HG02840 (cell line): ENCODE measurements around the gene LRRTM4.
A peak's percentile ranks its signal among the peaks of the same experiment; 100 is the strongest.

ENCODE experiments used
- ATAC-seq: cut with Tn5 transposase; IDR thresholded peaks from one replicate; pipeline ENCODE4 v1.9.1; 2021; ENCODE audit warnings: mild to moderate bottlenecking, moderate library complexity, moderate number of reproducible peaks; ENCODE audit not compliant: unreplicated experiment, low FRiP score

LRRTM4 gene

GRCh38 chr2:77013457-77013856, 508.7 kb downstream of the LRRTM4 start:
- ATAC-seq: no peak

- no peak for ATAC-seq
Measured at GRCh38 chr2:77009307-77009706, 512.9 kb downstream of the LRRTM4 start.

GRCh38 chr2:77008853-77009252, 513.3 kb downstream of the LRRTM4 start:
- ATAC-seq: no peak

- ATAC-seq: no peak
Measured at GRCh38 chr2:77007686-77008085, 514.5 kb downstream of the LRRTM4 start.

GRCh38 chr2:77005522-77005921, 516.7 kb downstream of the LRRTM4 start:
- ATAC-seq: no peak

- ATAC-seq: no peak
Measured at GRCh38 chr2:77001895-77002294, 520.3 kb downstream of the LRRTM4 start.

GRCh38 chr2:76998704-76999103, 523.5 kb downstream of the LRRTM4 start:
- no peak for ATAC-seq

GRCh38 chr2:76998152-76998551, 524.0 kb downstream of the LRRTM4 start:
- ATAC-seq: no peak

- ATAC-seq: no peak
Measured at GRCh38 chr2:76997296-76997695, 524.9 kb downstream of the LRRTM4 start.

GRCh38 chr2:76985387-76986136, 536.6 kb downstream of the LRRTM4 start:
- no peak for ATAC-seq

GRCh38 chr2:76984359-76984758, 537.8 kb downstream of the LRRTM4 start:
- no peak for ATAC-seq

- no peak for ATAC-seq
Measured at GRCh38 chr2:76980067-76980787, 541.9 kb downstream of the LRRTM4 start.

- ATAC-seq: no peak
Measured at GRCh38 chr2:76977846-76978727, 544.1 kb downstream of the LRRTM4 start.

GRCh38 chr2:76975752-76976151, 546.4 kb downstream of the LRRTM4 start:
- ATAC-seq: no peak

GRCh38 chr2:76973610-76974009, 548.6 kb downstream of the LRRTM4 start:
- no peak for ATAC-seq

GRCh38 chr2:76965772-76966171, 556.4 kb downstream of the LRRTM4 start:
- ATAC-seq: no peak

GRCh38 chr2:76958749-76959148, 563.4 kb downstream of the LRRTM4 start:
- ATAC-seq: no peak

GRCh38 chr2:76953733-76954347, 568.3 kb downstream of the LRRTM4 start:
- peak; percentile 60 for ATAC-seq

GRCh38 chr2:76946631-76947145, 575.5 kb downstream of the LRRTM4 start:
- no peak for ATAC-seq

- ATAC-seq: no peak
Measured at GRCh38 chr2:76940559-76940958, 581.6 kb downstream of the LRRTM4 start.
